Psoas muscle (tissue), 8 donors: ENCODE measurements around the gene ALOXE3. TPM values are rescaled to one million over a fixed set of nuclear protein-coding genes. Genes with fewer than 3 reads are reported as not detected.

Source experiments
- ATAC-seq, 4 donors: fragments of 200-7000 bp; cut with Tn5 transposase; one replicate each; pipeline ENCODE4 v1.9.1; 2020; ENCODE audit warnings: moderate library complexity in 3 of 4, mild to moderate bottlenecking in 2 of 4
- DNase-seq, 2 donors: peaks; one replicate each; pipeline ENCODE4 v3.0.0-alpha.2; 2020
- H3K27ac ChIP-seq: fragments of 200-600 bp; one replicate; pipeline ENCODE4 v1.8.0; 2022
- H3K27me3 ChIP-seq, 3 donors: fragments of 200-600 bp in 1 of 3; one replicate each; pipeline versions ENCODE4 v1.6.1 to v1.8.0; 2013 to 2022; ENCODE audit warnings: low read length in 2 of 3, mild to moderate bottlenecking in 2 of 3, moderate library complexity in 1 of 3; ENCODE audit not compliant: insufficient read depth in 3 of 3
- H3K36me3 ChIP-seq, 2 donors: fragments of 200-600 bp in 1 of 2; one replicate each; pipeline versions ENCODE4 v1.6.1 to v1.8.0; 2013 to 2022; ENCODE audit warnings: low read depth in 1 of 2, mild to moderate bottlenecking in 1 of 2, moderate library complexity in 1 of 2; ENCODE audit not compliant: insufficient read depth in 1 of 2
- H3K4me1 ChIP-seq: fragments of 200-600 bp; one replicate; pipeline ENCODE4 v1.8.0; 2022
- H3K4me3 ChIP-seq: fragments of 200-600 bp; one replicate; pipeline ENCODE4 v1.8.0; 2022; ENCODE audit warnings: mild to moderate bottlenecking
- H3K9me3 ChIP-seq: fragments of 200-600 bp; one replicate; pipeline ENCODE4 v1.8.0; 2022
- CTCF ChIP-seq: fragments of 200-600 bp; IDR thresholded peaks from one replicate; pipeline ENCODE4 v1.8.0; 2022; ENCODE audit warnings: antibody characterized with exemption
- WGBS, 3 donors: extraction: QIAGEN DNeasy Blood & Tissue Kit; methylation state at CpG; one replicate each; pipeline versions ENCODE4 v1.1.6 to v1.1.7; 2013; 5-methylcytosine and 5-hydroxymethylcytosine counted together
- intact Hi-C, 2 donors: fragments of 100-400 bp; cut with DNase I; formaldehyde crosslinking; loops; one replicate each; pipeline versions ENCODE4 v1.11.0 to v1.14.2; 2022
- polyA plus RNA-seq, 3 donors: library from polyadenylated mRNA; stranded (reverse); fragments of 200-250 nt; gene quantifications; one replicate each; pipeline ENCODE4 v1.2.3, GENCODE V29; 2013
- total RNA-seq, 4 donors: library from RNA; stranded (reverse); fragmentation: NEBNext Ultra II Directional in 2 of 4; extraction: Animal tissue kit (Norgen Biotek cat#: 25700) in 2 of 4; gene quantifications; one replicate each; pipeline versions ENCODE4 v1.2.1 to v1.2.4, GENCODE V29; 2021 to 2023
- donor health status: healthy with polysubstance abuse.
- donor health status: DM: no; HTN: no; CAD: no; lungs with moderate emphysema.
- donor health status: Bipolar disorder and iron deficiency.
- donor health status: healthy.
- donor health status: DM: yes; HTN: yes; CAD: no.
- donor health status: DM: no; HTN: no; CAD: no.
- donor health status: DM: no; HTN: no; CAD: no.
- donor health status: DM: yes; HTN: yes; CAD: no.

The ALOXE3 gene
- total and polyA plus RNA-seq, 7 donors, result 0.42 TPM; not detected in 6

GRCh38 chr17:8096541-8096940 lies 21.8 kb downstream of the ALOXE3 start:
- H3K36me3 ChIP-seq, result no peaks in the 10 kb centered on the region
- 86 to 89% (median 86%) methylated on average over 7 to 8 of the region's 8 CpGs for WGBS, 3 donors
- TF ChIP-seq CTCF, result no peak
- H3K4me3 ChIP-seq, result no peak overlapping the region
- no peak overlapping the region for H3K27ac ChIP-seq
- no peaks in the 10 kb centered on the region for H3K4me1 ChIP-seq
- intact Hi-C loops, result loop anchor here (5.0 to 10.0 kb wide), 2 partner anchors 208 to 364 kb away; no protein-coding TSS in a partner anchor
- H3K9me3 ChIP-seq, result no peaks in the 10 kb centered on the region
- no peak for ATAC-seq
- H3K27me3 ChIP-seq, result peaks cover 0 to 19% (median 1%) of the 10 kb centered on the region in 3 donors
- DNase-seq, result no peak

GRCh38 chr17:8095361-8095760 lies 23.0 kb downstream of the ALOXE3 start:
- no peak for ATAC-seq
- Histone ChIP-seq H3K36me3 (no peaks in the 10 kb centered on the region), H3K27me3 (peaks cover 0 to 20% (median 7%) of the 10 kb centered on the region in 3 donors), H3K9me3 (no peaks in the 10 kb centered on the region), H3K4me3 (no peak overlapping the region), H3K4me1 (no peaks in the 10 kb centered on the region), H3K27ac (no peak overlapping the region)
- intact Hi-C loops, result loop anchor here (2.0 to 10.0 kb wide), 3 partner anchors 63 to 363 kb away; no protein-coding TSS in a partner anchor
- DNase-seq, result no peak
- 70 to 72% (median 70%) methylated on average over 6 of the region's 6 CpGs for WGBS, 3 donors
- no peak for TF ChIP-seq CTCF

GRCh38 chr17:8091033-8091687 lies 27.2 kb downstream of the ALOXE3 start:
- intact Hi-C loops, result loop anchor here in 1 of 2 donors (10.0 kb wide), 1 partner anchor 214 kb away; no protein-coding TSS in a partner anchor
- no peak for TF ChIP-seq CTCF
- H3K36me3 ChIP-seq, result no peaks in the 10 kb centered on the region

GRCh38 chr17:8089728-8090127 lies 28.6 kb downstream of the ALOXE3 start:
- intact Hi-C loops, result loop anchor here in 1 of 2 donors (10.0 kb wide), 1 partner anchor 215 kb away; no protein-coding TSS in a partner anchor
- DNase-seq, result peak in 1 of 2 donors; percentile 15
- Histone ChIP-seq H3K4me3 (no peak overlapping the region), H3K9me3 (no peaks in the 10 kb centered on the region), H3K4me1 (no peaks in the 10 kb centered on the region), H3K27me3 (peaks cover 0 to 22% (median 6%) of the 10 kb centered on the region in 3 donors), H3K27ac (no peak overlapping the region), H3K36me3 (no peaks in the 10 kb centered on the region)
- 62 to 76% (median 64%) methylated on average over 6 of the region's 6 CpGs for WGBS, 3 donors
- no peak for ATAC-seq
- TF ChIP-seq CTCF, result no peak

More at GRCh38 chr17:8091033-8091687, 27.2 kb downstream of the ALOXE3 start:
- 46 to 53% (median 52%) methylated on average over 9 of the region's 9 CpGs for WGBS, 3 donors
- H3K4me1 ChIP-seq, result no peaks in the 10 kb centered on the region
- H3K4me3 ChIP-seq, result no peak overlapping the region
- ATAC-seq (no peak), DNase-seq (peak in 1 of 2 donors; percentile 40)
- no peaks in the 10 kb centered on the region for H3K9me3 ChIP-seq
- H3K27ac ChIP-seq, result no peak overlapping the region
- peaks cover 0 to 22% (median 6%) of the 10 kb centered on the region in 3 donors for H3K27me3 ChIP-seq
